ENCODE results near the gene MIB1.
"Not testable (repeated sequence)": the region's sequence is repeated elsewhere in the genome, so short reads cannot be mapped to it uniquely, and the experiment has no call there.

The MIB1 gene

GRCh38 chr18:21740538-21741311 is at the start of gene MIB1:
Gene MIB1 (plus strand): TSS chr18:21740792. CDS start chr18:21741584, 792 bp downstream.
- peak; percentile 99 for DNase-seq (ENCODE audit: low spot score)

- no peak for DNase-seq (ENCODE audit: low spot score)
These were observed 47.3 kb upstream of the MIB1 start for GRCh38 chr18:21693322-21693721.

DNA sequence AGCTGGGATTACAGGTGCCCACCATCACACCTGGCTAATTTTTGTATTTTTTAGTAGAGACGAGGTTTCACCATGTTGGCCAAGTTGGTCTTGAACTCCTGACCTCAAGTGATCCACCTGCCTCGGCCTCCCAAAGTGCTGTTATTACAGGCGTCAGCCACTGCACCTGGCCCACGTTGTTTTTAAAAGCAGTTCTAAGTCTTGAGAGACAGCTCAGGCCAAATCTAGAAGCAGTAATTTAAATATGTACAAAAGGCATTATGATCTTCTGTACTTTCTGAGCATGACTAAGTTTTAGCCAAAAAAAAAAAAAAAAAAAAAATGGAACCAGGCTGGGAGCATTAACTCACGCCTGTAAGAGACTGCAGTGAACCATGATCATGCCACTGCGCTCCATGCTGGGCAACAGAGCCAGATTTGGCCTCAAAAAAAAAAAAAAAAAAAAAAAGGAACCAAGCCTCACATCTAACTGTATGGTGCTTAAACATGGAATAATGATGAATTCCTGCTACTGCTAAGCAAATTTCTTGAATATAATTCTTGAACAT is 40.0 kb upstream of the MIB1 start:
- no peak for DNase-seq (ENCODE audit: low spot score)

GRCh38 chr18:21701621-21702020 is 39.0 kb upstream of the MIB1 start:
- DNase-seq (ENCODE audit: low spot score): no peak

- no peak for DNase-seq (ENCODE audit: low spot score)
These were observed 38.0 kb upstream of the MIB1 start for GRCh38 chr18:21702602-21703001.

DNA sequence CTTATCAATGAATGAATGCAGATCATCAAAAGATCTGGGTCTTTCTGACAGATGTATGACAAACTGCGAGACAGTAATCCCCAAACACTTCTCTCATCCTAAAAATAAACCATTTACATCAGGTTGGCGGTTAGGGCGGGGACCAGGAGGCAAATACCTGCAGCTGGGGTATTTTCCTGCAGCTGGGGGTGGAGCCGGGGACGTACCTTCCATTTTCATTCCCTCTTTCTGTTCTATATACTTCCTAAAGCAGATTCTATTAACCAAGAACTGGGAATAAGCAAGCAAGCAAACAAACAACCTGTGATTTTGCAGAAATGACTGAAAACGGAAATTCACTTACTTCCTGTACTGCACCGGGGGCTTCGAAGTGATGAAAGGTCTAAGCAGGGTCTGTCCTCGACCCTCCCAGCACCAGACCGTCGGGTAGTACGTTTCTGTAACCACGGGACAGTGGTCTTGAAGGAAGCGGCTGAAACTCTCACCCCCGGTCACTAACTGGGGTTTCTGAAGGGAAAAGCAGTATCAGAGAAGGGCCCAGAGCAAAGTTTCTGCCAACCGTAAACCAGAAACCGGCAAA is 37.3 kb upstream of the MIB1 start:
- DNase-seq (ENCODE audit: low spot score): no peak

GRCh38 chr18:21704603-21705364 is 35.8 kb upstream of the MIB1 start, which contains the start of gene ABHD3:
Gene ABHD3 (minus strand): TSS chr18:21704774. CDS start chr18:21704665, 109 bp downstream.
- DNase-seq (ENCODE audit: low spot score): peak; percentile 97

GRCh38 chr18:21706386-21706865 is 34.2 kb upstream of the MIB1 start:
- no peak for DNase-seq (ENCODE audit: low spot score)

- not testable (repeated sequence) for DNase-seq (ENCODE audit: low spot score)
These were observed 33.5 kb upstream of the MIB1 start for GRCh38 chr18:21707130-21707529.

GRCh38 chr18:21714474-21714873 is 26.1 kb upstream of the MIB1 start:
- DNase-seq (ENCODE audit: low spot score): no peak

GRCh38 chr18:21722687-21723086 is 17.9 kb upstream of the MIB1 start:
- DNase-seq (ENCODE audit: low spot score): no peak

DNA sequence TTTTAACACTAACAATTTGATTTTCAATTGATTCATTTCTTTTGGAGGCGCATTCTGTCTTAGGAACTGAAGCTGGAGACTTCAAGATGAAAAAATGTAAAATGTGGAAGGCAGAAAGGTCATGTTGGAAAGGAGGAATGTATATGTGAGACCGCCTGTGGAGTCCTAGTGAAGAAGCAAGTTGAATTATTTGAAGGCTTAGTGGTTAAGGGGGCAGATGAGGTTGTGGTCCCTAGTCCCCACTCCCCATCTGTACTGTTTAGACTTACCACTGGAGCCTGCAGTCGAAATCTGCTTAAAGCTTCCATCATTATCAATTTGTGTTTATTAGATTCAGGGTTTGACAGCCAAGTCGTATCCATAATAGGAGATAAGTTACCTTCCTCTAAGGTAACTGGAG is 15.4 kb upstream of the MIB1 start:
- no peak for DNase-seq (ENCODE audit: low spot score)

GRCh38 chr18:21727702-21728101 is 12.9 kb upstream of the MIB1 start:
- DNase-seq (ENCODE audit: low spot score): no peak

DNA sequence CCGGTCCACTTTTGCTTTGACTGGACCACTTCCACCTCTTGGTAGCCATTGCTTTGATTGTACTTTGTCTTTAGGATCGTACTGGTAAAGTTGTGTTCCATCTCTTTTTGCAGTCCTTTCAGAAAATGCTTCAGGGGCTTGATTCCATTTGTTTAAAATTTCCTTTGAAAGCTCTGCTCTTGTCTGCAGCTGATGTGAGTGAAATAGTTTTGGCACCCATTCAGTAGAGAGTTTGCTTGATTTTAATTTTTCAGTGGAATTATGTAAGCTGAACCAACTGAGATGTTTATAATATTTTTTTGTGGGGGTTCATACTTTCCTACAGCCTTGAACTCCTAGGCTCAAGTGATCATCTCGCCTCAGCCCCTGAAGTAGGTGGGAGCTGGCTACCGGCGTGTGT is 7.6 kb upstream of the MIB1 start:
- no peak for DNase-seq (ENCODE audit: low spot score)

DNA sequence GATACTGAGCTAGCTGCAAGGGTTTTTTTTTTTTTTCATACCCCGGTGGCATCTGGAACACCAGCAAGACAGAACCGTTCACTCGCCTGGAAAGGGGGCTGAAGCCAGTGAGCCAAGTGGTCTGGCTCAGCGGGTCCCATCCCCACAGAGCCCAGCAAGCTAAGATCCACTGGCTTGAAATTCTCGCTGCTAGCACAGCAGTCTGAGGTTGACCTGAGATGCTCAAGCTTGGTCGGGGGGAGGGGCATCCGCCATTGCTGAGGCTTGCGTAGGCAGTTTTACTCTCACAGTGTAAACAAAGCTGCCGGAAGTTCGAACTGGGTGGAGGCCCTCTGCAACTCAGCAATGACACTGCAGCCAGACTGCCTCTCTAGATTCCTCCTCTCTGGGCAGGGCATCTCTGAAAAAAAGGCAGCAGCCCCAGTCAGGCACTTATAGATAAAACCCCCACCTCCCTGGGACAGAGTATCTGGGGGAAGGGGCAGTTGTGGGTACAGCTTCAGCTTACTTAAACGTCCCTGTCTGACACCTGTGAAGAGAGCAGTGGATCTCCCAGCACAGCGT is 5.1 kb upstream of the MIB1 start:
- DNase-seq (ENCODE audit: low spot score): no peak

- not testable (repeated sequence) for DNase-seq (ENCODE audit: low spot score)
These were observed 3.7 kb upstream of the MIB1 start for GRCh38 chr18:21736926-21737325.

DNA sequence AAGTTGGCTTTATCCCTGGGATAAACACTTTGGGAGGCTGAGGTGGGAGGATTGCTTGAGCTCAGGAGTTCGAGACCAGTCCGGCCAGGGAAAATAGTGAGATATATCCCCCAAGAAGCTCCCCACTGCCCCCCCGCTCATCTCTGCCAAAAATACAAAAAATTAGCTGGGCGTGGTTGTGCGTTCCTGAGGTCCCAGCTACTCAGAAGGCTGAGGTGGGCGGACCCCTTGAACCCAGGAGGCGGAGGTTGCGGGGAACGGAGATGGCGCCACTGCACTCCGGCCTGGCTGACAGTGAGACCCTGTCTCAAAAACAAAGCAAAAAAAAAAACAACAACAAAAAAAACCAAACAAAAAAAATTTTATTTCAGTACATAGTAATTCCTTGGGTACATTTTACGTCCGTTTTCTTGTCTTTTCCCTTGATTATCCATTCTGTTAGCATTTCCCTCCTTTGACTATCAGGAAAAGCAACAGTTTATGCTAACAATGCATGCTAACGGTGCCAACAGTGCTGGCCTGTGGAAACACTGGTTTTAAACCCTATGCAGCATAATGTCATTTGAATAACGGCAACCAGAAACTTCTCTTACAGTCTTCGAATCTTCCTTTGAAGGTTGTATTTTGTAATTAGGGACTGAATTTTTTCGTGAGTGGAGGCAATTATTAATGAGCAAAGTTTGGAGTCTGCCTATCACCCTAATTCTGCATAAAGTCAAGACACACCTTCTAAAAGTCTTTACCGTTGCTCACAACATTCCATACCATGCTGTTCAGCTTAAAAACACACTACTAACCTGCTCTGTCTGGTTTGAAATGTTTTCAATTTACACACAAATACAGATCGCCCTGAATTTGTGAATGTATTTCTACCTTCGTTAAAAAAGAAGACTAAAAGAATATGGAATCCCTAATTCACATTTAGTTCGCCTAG is 721 bp upstream of the MIB1 start:
- DNase-seq (ENCODE audit: low spot score): peak; percentile 11

- no peak for DNase-seq (ENCODE audit: low spot score)
These were observed 645 bp downstream of the MIB1 start for GRCh38 chr18:21741312-21741561.

DNA sequence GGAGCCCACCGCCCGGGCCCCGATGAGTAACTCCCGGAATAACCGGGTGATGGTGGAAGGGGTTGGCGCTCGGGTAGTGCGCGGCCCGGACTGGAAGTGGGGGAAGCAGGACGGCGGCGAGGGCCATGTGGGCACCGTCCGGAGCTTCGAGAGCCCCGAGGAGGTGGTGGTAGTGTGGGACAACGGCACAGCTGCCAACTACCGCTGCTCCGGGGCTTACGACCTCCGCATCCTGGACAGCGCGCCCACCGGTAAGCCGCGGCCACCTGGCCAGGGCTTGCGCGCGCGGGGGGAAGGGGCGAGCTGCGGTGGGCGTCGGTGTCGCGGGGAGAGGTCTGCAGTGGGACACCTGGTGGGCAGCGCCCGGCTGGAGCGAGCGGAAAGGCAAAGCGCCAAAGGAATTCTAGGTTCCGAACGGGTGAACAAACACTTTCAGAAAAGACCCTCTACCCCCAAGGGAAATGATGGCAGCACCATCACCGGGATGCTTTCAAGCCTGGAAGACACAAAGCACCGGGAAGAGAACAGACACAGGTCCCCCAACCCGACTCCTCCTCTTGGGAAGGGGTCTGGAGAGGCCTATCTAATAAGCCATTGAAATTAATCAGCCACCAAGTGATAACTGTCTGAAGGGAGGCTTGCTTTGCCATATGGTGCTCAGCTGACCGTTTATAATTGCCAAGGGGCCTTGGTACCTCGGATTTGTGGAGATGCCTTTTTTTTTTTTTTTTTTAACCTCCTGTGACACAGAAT is 1.1 kb downstream of the MIB1 start:
- DNase-seq (ENCODE audit: low spot score): peak; percentile 34

- DNase-seq (ENCODE audit: low spot score): no peak
These were observed 1.7 kb downstream of the MIB1 start for GRCh38 chr18:21742315-21742687.

Measured in AG20443 (cell line).